Measurements from ENCODE around the gene THSD8. TPM values are rescaled to one million over a fixed set of nuclear protein-coding genes. Genes with fewer than 3 reads are reported as not detected.

THSD8 gene
- total RNA-seq, 2 experiments from 2014 or later = 31.1 to 36.2 TPM

- Mint-ChIP-seq H3K4me3 (peak overlapping the region; percentile 86), H3K4me1 (ENCODE audit: low read depth) (peaks cover 24% of the 10 kb centered on the region), H3K27ac (peak overlapping the region; percentile 94), H3K27me3 (no peaks in the 10 kb centered on the region), H3K9me3 (no peaks in the 10 kb centered on the region), H3K36me3 (ENCODE audit: low read depth) (peaks cover 12% of the 10 kb centered on the region)
- ATAC-seq (no peak), DNase-seq (no peak)
- ChIA-PET POLR2A (interaction anchor here (0.7 to 1.7 kb wide), 4 partner anchors 8 to 66 kb away, joined by 3 to 17 read pairs (median 4); no protein-coding TSS in a partner anchor), CTCF (interaction anchor here (1.2 to 3.8 kb wide), 4 partner anchors 8 to 97 kb away, joined by 3 to 26 read pairs (median 13); no protein-coding TSS in a partner anchor)
- intact Hi-C loops (cut with micrococcal nuclease) = no loop called here
- no peak for TF ChIP-seq CTCF (IDR thresholded peaks at IDR 0.05)
Observed at GRCh38 chr19:12788042-12788681, 13.7 kb upstream of the THSD8 start.

- peak overlapping the region; percentile 86 for H3K4me3 Mint-ChIP-seq
- H3K4me1 Mint-ChIP-seq (ENCODE audit: low read depth) = peaks cover 24% of the 10 kb centered on the region
- intact Hi-C loops (cut with micrococcal nuclease) = no loop called here
- peak overlapping the region; percentile 94 for H3K27ac Mint-ChIP-seq
- no peak for TF ChIP-seq CTCF (IDR thresholded peaks at IDR 0.05)
- ChIA-PET CTCF (interaction anchor here (1.0 to 3.8 kb wide), 5 partner anchors 7 to 96 kb away, joined by 3 to 26 read pairs (median 6); partner anchors contain the start of gene RNASEH2A), POLR2A (interaction anchor here (0.7 to 1.7 kb wide), 5 partner anchors 7 to 66 kb away, joined by 3 to 17 read pairs (median 4); partner anchors contain the start of gene TRIR)
- peaks cover 15% of the 10 kb centered on the region for H3K36me3 Mint-ChIP-seq (ENCODE audit: low read depth)
- peak; percentile 80 for DNase-seq
- no peak for ATAC-seq
- no peaks in the 10 kb centered on the region for H3K27me3 Mint-ChIP-seq
- no peaks in the 10 kb centered on the region for H3K9me3 Mint-ChIP-seq
Observed at GRCh38 chr19:12788682-12789097, 13.2 kb upstream of the THSD8 start.

- ATAC-seq (peak; percentile 0), DNase-seq (peak; percentile 65)
- no peaks in the 10 kb centered on the region for H3K27me3 Mint-ChIP-seq
- peaks cover 18% of the 10 kb centered on the region for H3K36me3 Mint-ChIP-seq (ENCODE audit: low read depth)
- TF ChIP-seq CTCF (IDR thresholded peaks at IDR 0.05) = no peak
- intact Hi-C loops (cut with micrococcal nuclease) = no loop called here
- H3K4me3 Mint-ChIP-seq = peak overlapping the region; percentile 95
- peak overlapping the region; percentile 94 for H3K27ac Mint-ChIP-seq
- H3K9me3 Mint-ChIP-seq = no peaks in the 10 kb centered on the region
- H3K4me1 Mint-ChIP-seq (ENCODE audit: low read depth) = peaks cover 27% of the 10 kb centered on the region
- CTCF ChIA-PET = interaction anchor here (1.0 to 2.9 kb wide), 4 partner anchors 12 to 96 kb away, joined by 3 to 26 read pairs (median 4); partner anchors contain the start of gene RNASEH2A
- POLR2A ChIA-PET = interaction anchor here (0.7 to 1.7 kb wide), 4 partner anchors 11 to 67 kb away, joined by 4 to 17 read pairs (median 5); partner anchors contain the start of genes GET3 and TRIR
Observed at GRCh38 chr19:12789098-12789903, 12.6 kb upstream of the THSD8 start.

- ChIA-PET POLR2A (interaction anchor here (0.6 to 1.7 kb wide), 9 partner anchors 8 to 277 kb away, joined by 3 to 17 read pairs (median 4); partner anchors contain the start of genes GET3 and TRIR), CTCF (interaction anchor here (2.6 to 14.2 kb wide), 4 partner anchors 10 to 57 kb away, joined by 8 to 480 read pairs (median 176); no protein-coding TSS in a partner anchor)
- Mint-ChIP-seq H3K36me3 (ENCODE audit: low read depth) (peaks cover 21% of the 10 kb centered on the region), H3K27me3 (no peaks in the 10 kb centered on the region), H3K9me3 (no peaks in the 10 kb centered on the region), H3K4me1 (ENCODE audit: low read depth) (peaks cover 34% of the 10 kb centered on the region), H3K4me3 (peak overlapping the region; percentile 95), H3K27ac (peak overlapping the region; percentile 98)
- intact Hi-C loops (cut with micrococcal nuclease) = no loop called here
- DNase-seq (peak; percentile 98), ATAC-seq (peak; percentile 52)
- no peak for TF ChIP-seq CTCF (IDR thresholded peaks at IDR 0.05)
Observed at GRCh38 chr19:12789904-12790619, 11.8 kb upstream of the THSD8 start.

Data from activated CD8-positive, alpha-beta T cell treated with anti-CD3 and anti-CD28 coated beads for 36 hours (primary cell).